Glutamatergic neuron (in vitro differentiated cells): Measurements from ENCODE around the gene CCDC134. TPM values are rescaled to one million over a fixed set of nuclear protein-coding genes. Genes with fewer than 3 reads are reported as not detected.

Experiments used
- DNase-seq: peaks from one replicate; pipeline ENCODE4 v3.0.0; 2022
- H3K27ac Mint-ChIP-seq: one replicate; pipeline ENCODE4 v1.8.0; 2020; ENCODE audit warnings: mild to moderate bottlenecking, mixed read lengths, inconsistent platforms; ENCODE audit not compliant: unreplicated experiment
- H3K27me3 Mint-ChIP-seq: one replicate; pipeline ENCODE4 v1.8.0; 2020; ENCODE audit warnings: mild to moderate bottlenecking, moderate library complexity, mixed read lengths, inconsistent platforms; ENCODE audit not compliant: unreplicated experiment
- H3K36me3 Mint-ChIP-seq: one replicate; pipeline ENCODE4 v1.8.0; 2020; ENCODE audit warnings: mild to moderate bottlenecking, mixed read lengths, inconsistent platforms; ENCODE audit not compliant: unreplicated experiment
- H3K4me1 Mint-ChIP-seq: one replicate; pipeline ENCODE4 v1.8.0; 2020; ENCODE audit warnings: mild to moderate bottlenecking, low read depth, mixed read lengths, inconsistent platforms; ENCODE audit not compliant: unreplicated experiment
- H3K4me3 Mint-ChIP-seq: one replicate; pipeline ENCODE4 v1.8.0; 2020; ENCODE audit warnings: mild to moderate bottlenecking, mixed read lengths, inconsistent platforms; ENCODE audit not compliant: unreplicated experiment
- H3K9me3 Mint-ChIP-seq: one replicate; pipeline ENCODE4 v1.8.0; 2020; ENCODE audit warnings: mild to moderate bottlenecking, moderate library complexity, mixed read lengths, inconsistent platforms; ENCODE audit not compliant: unreplicated experiment
- total RNA-seq: library from RNA; stranded (reverse); fragmentation: NEBNext Ultra II Directional; extraction: Animal tissue kit (Norgen Biotek cat#: 25700); gene quantifications from one replicate; pipeline ENCODE4 v1.2.1, GENCODE V29; 2021; ENCODE audit not compliant: unreplicated experiment
- TF ChIP-seq, protein P1 (sequence below): fragments of 200-600 bp; sonication (generic); IDR thresholded peaks from one replicate; pipeline ENCODE4 v1.5.0; 2021; ENCODE audit not compliant: partially characterized antibody, unreplicated experiment

The CCDC134 gene
- total RNA-seq, 1 donor from 2014 or later = 9.4 TPM

DNA sequence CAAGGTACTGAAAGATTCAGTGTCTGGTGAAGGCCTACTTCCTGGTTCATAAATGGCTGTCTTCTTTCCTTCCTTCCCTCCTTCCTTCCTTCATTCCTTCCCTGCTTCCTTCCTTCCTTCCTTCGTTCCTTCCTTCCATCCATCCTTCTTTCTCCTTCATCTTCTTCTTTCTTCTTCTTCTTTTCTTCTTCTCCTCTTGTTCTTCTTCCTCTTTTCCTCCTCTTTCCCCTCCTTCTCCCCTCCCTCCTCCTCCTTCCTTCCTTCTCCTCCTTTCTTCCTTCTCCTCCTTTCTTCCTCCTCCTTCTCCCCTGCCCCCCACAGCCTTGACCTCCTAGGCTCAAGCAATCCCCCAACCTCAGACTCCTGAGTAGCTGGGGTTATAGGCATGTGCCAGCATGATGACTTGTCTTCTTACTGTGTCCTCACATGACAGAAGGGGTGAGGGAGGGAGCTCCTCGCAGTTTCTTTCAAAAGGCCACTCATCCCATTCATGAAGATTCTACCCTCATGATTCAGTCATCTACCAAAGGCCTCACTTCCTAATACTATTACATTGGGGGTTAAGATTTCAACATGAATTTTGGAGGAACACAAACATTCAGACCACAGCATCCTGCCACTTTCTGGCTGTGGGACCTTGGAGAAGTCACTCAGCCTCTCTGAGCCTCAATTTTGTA is 22.6 kb upstream of the CCDC134 start:
- Mint-ChIP-seq H3K36me3 (no peaks in the 10 kb centered on the region), H3K4me1 (peaks cover 9% of the 10 kb centered on the region), H3K27me3 (peaks cover 3% of the 10 kb centered on the region), H3K27ac (no peak overlapping the region), H3K9me3 (no peaks in the 10 kb centered on the region), H3K4me3 (no peak overlapping the region)
- TF ChIP-seq, protein P1, sequence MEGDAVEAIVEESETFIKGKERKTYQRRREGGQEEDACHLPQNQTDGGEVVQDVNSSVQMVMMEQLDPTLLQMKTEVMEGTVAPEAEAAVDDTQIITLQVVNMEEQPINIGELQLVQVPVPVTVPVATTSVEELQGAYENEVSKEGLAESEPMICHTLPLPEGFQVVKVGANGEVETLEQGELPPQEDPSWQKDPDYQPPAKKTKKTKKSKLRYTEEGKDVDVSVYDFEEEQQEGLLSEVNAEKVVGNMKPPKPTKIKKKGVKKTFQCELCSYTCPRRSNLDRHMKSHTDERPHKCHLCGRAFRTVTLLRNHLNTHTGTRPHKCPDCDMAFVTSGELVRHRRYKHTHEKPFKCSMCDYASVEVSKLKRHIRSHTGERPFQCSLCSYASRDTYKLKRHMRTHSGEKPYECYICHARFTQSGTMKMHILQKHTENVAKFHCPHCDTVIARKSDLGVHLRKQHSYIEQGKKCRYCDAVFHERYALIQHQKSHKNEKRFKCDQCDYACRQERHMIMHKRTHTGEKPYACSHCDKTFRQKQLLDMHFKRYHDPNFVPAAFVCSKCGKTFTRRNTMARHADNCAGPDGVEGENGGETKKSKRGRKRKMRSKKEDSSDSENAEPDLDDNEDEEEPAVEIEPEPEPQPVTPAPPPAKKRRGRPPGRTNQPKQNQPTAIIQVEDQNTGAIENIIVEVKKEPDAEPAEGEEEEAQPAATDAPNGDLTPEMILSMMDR = no peak
- no peak for DNase-seq

DNA sequence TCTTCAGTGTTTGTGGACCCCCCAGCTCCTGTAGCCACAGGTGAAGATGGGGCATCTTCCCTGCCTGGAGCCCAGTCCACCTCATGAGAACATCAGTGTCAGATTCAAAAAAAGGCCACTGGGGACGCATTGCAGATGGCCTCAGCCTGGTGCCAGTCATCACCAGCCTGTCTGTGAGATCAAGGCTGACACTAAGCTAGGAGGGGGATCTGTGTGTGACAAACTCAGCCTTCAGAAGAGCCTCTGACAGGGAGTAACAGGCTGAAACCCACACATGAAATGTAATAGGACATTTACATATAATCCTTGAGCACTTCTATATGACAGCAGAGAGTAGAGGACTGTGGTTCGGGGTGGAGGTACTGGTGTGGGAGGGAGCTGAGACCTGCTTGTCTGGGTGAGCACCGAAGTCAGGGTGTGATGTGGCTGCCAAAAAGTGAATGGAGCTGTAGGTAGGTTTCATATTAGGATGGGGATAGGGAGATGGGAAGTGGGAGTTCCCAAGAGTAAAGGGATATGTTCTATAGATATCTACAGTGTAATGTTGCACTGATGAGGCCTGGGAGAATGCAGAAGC is 20.5 kb upstream of the CCDC134 start:
- TF ChIP-seq, protein P1 = no peak
- Mint-ChIP-seq H3K4me1 (peaks cover 9% of the 10 kb centered on the region), H3K27me3 (peaks cover 3% of the 10 kb centered on the region), H3K36me3 (no peaks in the 10 kb centered on the region), H3K9me3 (no peaks in the 10 kb centered on the region), H3K4me3 (no peak overlapping the region), H3K27ac (peak overlapping the region; percentile 9)
- DNase-seq = no peak

DNA sequence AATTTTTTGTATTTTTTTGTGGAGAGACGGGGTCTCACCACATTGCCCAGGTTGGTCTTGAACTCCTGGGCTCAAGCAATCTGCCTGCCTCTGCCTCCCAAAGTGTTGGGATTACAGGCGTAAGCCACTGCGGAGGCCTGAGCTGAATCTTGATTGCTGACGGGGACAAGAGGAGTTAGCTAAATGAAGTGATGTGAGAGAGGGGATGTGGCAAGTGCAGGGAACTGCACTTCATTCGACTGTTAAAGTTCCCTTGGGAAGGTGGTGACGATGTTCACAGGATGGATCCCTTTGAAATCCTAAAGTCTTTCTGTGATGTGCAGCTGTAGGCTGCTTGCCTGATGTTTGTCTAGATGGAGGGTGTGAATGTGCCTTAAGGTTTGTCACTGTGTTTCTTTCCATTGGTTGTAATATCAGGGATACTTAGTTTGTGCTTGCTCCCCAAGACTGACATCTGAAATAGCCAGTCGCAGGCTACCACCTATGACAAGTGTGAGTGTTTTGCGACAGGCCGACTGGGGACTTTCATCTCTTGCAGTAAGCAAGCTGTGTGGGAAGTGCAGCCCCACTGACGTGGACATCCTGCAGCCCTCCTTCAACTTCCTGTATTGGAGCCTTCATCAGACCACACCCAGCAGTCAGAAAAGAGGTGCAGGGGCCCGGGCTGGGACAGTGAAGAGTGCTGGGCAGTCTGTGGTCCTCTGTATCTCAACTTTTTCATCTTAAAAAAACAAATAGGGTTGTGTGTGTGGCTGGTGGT is 19.6 kb upstream of the CCDC134 start:
- TF ChIP-seq, protein P1 = no peak
- H3K9me3 Mint-ChIP-seq = no peaks in the 10 kb centered on the region
- no peaks in the 10 kb centered on the region for H3K36me3 Mint-ChIP-seq
- no peak for DNase-seq
- H3K4me3 Mint-ChIP-seq = no peak overlapping the region
- peaks cover 3% of the 10 kb centered on the region for H3K27me3 Mint-ChIP-seq
- H3K4me1 Mint-ChIP-seq = peaks cover 9% of the 10 kb centered on the region
- no peak overlapping the region for H3K27ac Mint-ChIP-seq

DNA sequence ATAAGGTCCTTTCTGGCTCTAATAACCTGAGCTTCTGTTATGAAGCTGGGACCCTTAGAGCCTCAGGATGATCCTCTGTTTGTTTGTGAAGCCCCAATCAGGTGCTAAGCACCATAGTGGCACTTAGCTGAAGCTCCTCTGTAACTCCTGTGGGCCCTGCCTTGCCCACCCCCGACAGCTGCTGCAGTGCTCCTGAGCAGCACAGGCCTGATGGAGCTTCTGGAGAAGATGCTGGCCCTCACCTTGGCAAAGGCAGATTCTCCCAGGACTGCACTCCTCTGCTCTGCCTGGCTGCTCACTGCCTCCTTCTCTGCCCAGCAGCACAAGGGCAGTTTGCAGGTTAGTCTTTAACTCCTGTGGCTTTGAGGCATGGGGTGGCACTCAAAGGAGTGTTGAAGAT is 19.0 kb upstream of the CCDC134 start:
- TF ChIP-seq, protein P1 = no peak
- H3K4me3 Mint-ChIP-seq = no peak overlapping the region

DNA sequence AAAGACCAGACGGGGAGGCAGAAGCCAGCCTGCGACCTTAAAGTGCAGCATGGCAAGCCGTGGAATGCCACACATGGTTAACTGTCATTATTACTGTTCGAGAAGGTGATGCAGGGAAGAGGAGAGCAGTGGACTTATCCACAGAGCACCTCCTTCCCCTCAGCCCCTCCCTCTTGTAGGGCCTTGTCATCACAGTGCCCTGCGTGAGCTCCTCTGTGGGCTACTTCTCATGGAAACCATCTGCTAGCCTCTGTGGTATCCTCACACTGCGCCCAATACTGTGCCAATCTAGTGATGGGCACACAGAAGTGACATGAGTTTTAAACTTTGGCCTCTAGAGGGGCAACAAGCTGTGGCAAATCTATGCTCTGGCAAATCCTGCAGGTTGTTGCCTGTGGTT is 18.2 kb upstream of the CCDC134 start:
- Mint-ChIP-seq H3K36me3 (no peaks in the 10 kb centered on the region), H3K4me1 (peaks cover 9% of the 10 kb centered on the region), H3K4me3 (no peak overlapping the region), H3K27me3 (peaks cover 3% of the 10 kb centered on the region), H3K27ac (no peak overlapping the region), H3K9me3 (no peaks in the 10 kb centered on the region)
- TF ChIP-seq, protein P1 = no peak
- no peak for DNase-seq

More for the DNA sequence above, 19.0 kb upstream of the CCDC134 start:
- Mint-ChIP-seq H3K27me3 (peaks cover 3% of the 10 kb centered on the region), H3K9me3 (no peaks in the 10 kb centered on the region), H3K4me1 (peaks cover 9% of the 10 kb centered on the region), H3K27ac (no peak overlapping the region), H3K36me3 (no peaks in the 10 kb centered on the region)
- no peak for DNase-seq
